ENCODE results near the gene VPS51. TPM values are rescaled to one million over a fixed set of nuclear protein-coding genes. Genes with fewer than 3 reads are reported as not detected.

VPS51 gene
- total RNA-seq, 1 donor from 2014 or later: 92.2 TPM

GRCh38 chr11:65129649-65130441 is 33.8 kb downstream of the VPS51 start:
- Histone ChIP-seq H3K9me3 (replicated peaks) (no peaks in the 10 kb centered on the region), H3K4me1 (peaks cover 23% of the 10 kb centered on the region), H3K4me3 (no peak overlapping the region), H3K27me3 (ENCODE audit: low read depth) (no peaks in the 10 kb centered on the region), H3K27ac (replicated peaks) (no peak overlapping the region), H3K36me3 (peaks cover 82% of the 10 kb centered on the region)
- no peak for DNase-seq
- intact Hi-C loops (cut with micrococcal nuclease): no loop called here
- no peak for TF ChIP-seq CTCF (IDR thresholded peaks at IDR 0.05; ENCODE audit: borderline replicate concordance)

GRCh38 chr11:65130631-65131416 is 34.8 kb downstream of the VPS51 start:
- peaks cover 72% of the 10 kb centered on the region for H3K36me3 ChIP-seq
- DNase-seq: no peak

GRCh38 chr11:65131417-65131776 is 35.4 kb downstream of the VPS51 start:
- peaks cover 67% of the 10 kb centered on the region for H3K36me3 ChIP-seq
- no peaks in the 10 kb centered on the region for H3K9me3 ChIP-seq (replicated peaks)
- no peaks in the 10 kb centered on the region for H3K27me3 ChIP-seq (ENCODE audit: low read depth)
- no peak for DNase-seq
- intact Hi-C loops (cut with micrococcal nuclease): no loop called here
- H3K4me1 ChIP-seq: peaks cover 35% of the 10 kb centered on the region
- H3K27ac ChIP-seq (replicated peaks): no peak overlapping the region
- no peak overlapping the region for H3K4me3 ChIP-seq
- TF ChIP-seq CTCF (IDR thresholded peaks at IDR 0.05; ENCODE audit: borderline replicate concordance): no peak

More at GRCh38 chr11:65130631-65131416, 34.8 kb downstream of the VPS51 start:
- intact Hi-C loops (cut with micrococcal nuclease): no loop called here
- no peak overlapping the region for H3K27ac ChIP-seq (replicated peaks)
- no peak overlapping the region for H3K4me3 ChIP-seq
- H3K4me1 ChIP-seq: peaks cover 31% of the 10 kb centered on the region
- H3K9me3 ChIP-seq (replicated peaks): no peaks in the 10 kb centered on the region
- no peak for TF ChIP-seq CTCF (IDR thresholded peaks at IDR 0.05; ENCODE audit: borderline replicate concordance)
- H3K27me3 ChIP-seq (ENCODE audit: low read depth): no peaks in the 10 kb centered on the region

- no peaks in the 10 kb centered on the region for H3K9me3 ChIP-seq (replicated peaks)
- no peak for DNase-seq
- peaks cover 35% of the 10 kb centered on the region for H3K4me1 ChIP-seq
- H3K36me3 ChIP-seq: peaks cover 62% of the 10 kb centered on the region
- no peaks in the 10 kb centered on the region for H3K27me3 ChIP-seq (ENCODE audit: low read depth)
- no peak overlapping the region for H3K27ac ChIP-seq (replicated peaks)
- intact Hi-C loops (cut with micrococcal nuclease): no loop called here
- TF ChIP-seq CTCF (IDR thresholded peaks at IDR 0.05; ENCODE audit: borderline replicate concordance): no peak
- H3K4me3 ChIP-seq: no peak overlapping the region
Observed at GRCh38 chr11:65131895-65132237, 35.9 kb downstream of the VPS51 start.

GRCh38 chr11:65132238-65132987 is 36.4 kb downstream of the VPS51 start:
- H3K4me3 ChIP-seq: peak overlapping the region; percentile 99

More at GRCh38 chr11:65132238-65132987, 36.4 kb downstream of the VPS51 start:
- Histone ChIP-seq H3K36me3 (peaks cover 57% of the 10 kb centered on the region), H3K27ac (replicated peaks) (no peak overlapping the region), H3K4me1 (peaks cover 35% of the 10 kb centered on the region), H3K9me3 (replicated peaks) (no peaks in the 10 kb centered on the region), H3K27me3 (ENCODE audit: low read depth) (no peaks in the 10 kb centered on the region)
- DNase-seq: no peak
- TF ChIP-seq CTCF (IDR thresholded peaks at IDR 0.05; ENCODE audit: borderline replicate concordance): no peak
- intact Hi-C loops (cut with micrococcal nuclease): no loop called here

Measured in left ventricle myocardium inferior (tissue), 1 donor.